ENCODE results near the gene SRM. TPM values are rescaled to one million over a fixed set of nuclear protein-coding genes. Genes with fewer than 3 reads are reported as not detected.
"Not testable (repeated sequence)": the region's sequence is repeated elsewhere in the genome, so short reads cannot be mapped to it uniquely, and the experiment has no call there.

SRM gene
- polyA plus RNA-seq (ENCODE audit: insufficient read length): 71.9 TPM

DNA sequence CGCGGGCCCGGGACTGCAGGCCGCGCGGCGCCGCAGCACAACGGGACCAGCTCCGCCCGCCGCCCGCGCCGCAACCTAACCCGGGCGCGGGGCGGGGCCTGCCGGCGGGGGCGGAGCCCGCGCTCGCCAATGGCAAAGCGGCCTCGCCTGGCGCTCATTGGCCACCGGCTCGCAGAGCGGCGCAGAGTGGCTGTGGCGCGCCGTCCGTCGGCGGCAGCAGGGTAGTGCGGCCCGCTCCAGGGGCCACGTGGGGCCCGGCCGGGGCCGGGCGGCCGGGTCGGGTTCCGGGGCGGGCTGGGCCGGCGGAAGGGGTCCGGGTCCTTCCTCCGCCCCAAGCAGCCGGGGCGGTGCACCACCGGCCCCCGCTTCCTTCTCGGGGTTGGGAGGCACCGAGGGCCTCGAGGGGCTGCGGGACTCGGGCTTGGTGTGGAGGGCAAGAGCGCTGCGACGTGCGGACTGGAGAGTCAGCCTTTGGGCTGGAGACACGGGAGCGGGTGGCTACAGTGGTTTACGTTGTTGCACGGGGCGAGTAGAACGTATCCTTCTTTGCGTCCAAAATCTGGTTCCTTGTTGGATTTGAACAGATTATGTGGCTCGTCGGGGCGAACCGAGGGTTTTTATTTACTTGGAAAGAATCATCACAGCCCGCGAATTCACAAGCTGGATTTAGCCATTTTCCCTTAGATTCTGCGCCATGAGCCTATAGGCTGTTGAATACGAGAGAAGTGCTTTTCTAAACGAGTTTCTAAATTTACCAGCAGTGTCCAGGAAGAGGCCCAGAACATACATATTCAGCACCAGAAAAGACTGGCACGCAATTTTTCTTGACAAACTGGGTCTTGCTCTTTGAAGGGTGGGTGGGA is at the start of gene SRM:
SRM (minus strand) TSS at position 51 of the 863 bp plus-strand sequence. CDS start 75 bp downstream, outside the sequence.
- DNase-seq: peak; percentile 95

DNA sequence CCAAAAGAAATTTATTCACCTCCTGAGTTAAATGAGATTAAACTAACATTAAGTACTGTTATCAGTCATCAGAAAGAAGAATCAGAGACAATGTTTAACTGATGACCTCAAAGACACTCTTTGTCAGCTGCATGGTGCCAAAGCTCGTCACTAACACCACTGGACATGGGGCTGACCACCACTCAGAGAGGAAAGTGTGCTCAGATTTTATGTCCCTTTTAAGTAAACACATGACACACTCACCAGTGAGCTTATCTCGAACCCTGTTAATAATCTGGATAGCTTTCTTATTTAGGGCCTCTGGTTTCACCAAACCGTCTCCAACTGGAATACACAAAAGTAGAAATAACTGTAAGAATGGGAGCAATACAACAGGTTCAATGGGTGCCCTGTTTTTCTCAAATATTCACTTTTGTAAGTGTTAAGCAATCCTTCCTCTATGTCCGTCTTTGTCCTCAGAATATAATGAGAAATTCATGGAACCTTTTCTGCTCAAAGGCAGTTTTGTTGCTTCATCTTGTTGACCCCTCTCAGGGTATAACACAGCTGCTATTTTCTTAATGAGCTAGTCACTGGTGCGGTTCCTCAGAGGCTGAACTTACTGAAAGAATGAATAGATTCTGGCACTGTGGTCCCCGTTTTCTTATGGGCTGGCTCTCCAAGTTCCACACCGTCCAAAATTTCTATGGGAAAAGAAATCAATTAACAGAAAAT is 49.4 kb upstream of the SRM start:
- no peak for DNase-seq

DNA sequence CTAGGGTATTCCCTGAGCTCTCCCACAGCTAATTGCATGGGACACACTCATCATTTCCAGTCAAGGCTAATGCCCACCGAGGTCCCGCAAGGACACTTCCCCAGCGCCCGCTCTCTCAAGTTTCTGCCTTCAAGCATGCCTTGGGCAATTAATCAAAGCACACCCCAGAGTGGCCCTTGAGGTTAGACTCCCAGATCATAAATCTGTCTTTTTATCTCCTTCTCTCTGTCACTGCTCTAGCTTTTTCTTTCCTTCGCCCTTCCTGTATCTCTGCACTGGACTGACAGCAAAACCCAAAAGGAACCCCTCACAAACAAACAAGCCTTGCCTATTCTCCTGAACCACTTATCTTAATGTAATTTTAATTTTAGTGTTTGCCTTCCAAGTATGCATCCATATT is 47.8 kb upstream of the SRM start:
- DNase-seq: no peak

DNA sequence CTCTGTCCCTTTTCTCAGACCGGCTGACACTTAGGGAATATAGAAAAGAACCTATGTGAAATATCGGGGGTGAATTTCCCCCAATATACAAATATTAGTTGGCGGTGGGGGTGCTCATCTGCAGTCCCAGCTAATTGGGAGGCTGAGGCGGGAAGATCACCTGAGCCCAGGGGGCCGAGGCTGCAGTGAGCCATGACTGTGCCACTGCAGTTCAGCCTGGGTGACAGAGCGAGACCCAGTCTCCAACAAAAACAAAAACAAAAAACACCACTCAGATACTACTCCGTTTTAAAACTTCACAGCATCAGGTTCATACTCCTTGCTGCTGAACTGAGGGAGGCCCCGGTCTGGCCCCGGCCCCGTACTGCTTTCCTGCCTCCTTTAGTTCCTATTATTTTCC is 45.8 kb upstream of the SRM start:
- no peak for DNase-seq

DNA sequence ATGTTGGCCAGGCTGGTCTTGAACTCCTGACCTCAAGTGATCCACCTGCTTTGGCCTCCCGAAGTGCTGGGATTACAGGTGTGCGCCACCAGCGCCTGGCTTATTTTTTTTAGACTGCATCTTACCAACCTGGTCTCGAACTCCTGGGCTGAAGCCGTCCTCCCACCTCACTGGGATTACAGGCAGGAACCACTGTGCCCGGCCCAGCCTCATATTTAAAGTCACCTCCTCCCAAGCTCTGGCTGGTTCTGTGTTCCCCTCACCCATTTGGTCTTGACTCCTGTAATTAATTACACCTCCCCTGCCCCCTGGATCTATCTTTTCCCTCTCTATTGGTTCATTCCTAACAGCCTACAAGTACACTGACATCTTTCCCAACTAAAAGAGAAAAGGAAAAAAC is 41.5 kb upstream of the SRM start:
- DNase-seq: no peak

DNA sequence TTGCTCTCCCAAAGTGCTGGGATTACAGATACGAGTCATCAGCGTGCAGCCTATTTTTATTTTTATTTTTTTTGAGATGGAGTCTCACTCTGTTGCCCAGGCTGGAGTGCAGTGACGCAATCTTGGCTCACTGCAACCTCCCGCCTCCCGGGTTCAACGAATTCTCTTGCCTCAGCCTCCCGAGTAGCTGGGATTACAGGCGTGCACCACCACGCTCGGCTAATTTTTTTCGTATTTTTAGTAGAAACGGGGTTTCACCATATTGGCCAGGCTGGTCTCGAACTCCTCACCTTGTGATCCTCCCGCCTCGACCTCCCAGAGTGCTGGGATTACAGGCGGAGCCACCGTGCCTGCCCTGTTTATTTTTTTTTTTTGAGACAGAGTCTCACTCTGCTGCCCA is 41.0 kb upstream of the SRM start:
- DNase-seq: not testable (repeated sequence)

DNA sequence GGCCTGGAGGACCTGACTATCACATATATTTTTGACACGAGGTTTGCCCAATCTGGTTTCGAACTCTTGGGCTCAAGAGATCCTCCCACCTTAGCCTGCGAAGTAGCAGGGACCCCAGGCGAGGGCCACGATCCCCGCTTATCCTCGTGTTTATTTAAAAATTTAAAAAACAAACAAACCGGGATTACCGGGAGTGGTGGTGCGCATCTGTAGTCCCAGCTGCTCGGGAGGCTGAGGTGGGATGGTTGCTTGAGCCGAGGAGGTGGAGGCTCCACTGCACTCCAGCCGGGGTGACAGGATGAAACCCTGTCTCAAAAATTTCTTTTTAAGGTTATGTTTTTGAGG is 40.3 kb upstream of the SRM start:
- no peak for DNase-seq

DNA sequence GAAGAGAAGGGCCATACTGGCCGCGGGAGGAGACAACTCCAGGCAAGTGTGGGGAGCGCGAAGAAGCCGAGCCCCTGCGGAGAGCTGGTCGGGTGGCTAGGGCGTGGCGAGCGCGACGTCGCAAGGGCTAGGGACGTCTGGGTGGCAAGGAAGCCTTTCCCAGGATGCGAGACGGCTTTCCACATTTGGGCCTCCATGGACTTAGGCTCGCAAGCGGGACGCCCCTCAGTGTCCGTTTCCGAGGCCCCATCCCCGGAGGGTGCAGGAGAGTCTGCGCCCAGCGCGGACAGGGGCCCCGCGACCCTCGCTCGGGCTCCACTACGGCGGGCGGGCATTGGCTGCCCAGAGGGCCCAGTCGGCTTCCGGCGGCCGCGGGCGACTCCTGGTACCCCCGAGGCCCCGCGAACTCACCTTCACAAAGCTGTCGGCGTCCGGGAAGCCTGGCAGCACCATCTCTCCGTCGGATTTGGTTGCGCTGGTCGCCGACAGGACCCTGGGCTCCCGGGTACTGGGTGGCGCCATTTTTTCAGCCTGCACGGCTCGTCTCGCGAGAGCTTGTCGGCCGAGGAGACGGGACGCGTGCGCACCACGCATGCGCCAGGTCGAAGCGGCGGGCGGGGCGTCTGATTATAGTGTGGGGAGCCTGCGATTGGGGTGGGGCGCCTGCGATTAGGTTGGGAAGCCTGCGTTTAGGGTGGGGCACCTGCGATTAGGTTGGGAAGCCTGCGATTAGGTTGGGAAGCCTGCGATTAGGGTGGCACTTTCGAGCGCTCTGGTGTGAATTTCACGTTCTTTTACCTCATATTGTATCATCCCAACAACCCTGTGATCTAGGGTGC is 39.7 kb upstream of the SRM start, which contains the start of gene EXOSC10:
EXOSC10 (minus strand) TSS at position 560 of the 839 bp plus-strand sequence; CDS start at position 522, 38 bp downstream.
- peak; percentile 92 for DNase-seq

DNA sequence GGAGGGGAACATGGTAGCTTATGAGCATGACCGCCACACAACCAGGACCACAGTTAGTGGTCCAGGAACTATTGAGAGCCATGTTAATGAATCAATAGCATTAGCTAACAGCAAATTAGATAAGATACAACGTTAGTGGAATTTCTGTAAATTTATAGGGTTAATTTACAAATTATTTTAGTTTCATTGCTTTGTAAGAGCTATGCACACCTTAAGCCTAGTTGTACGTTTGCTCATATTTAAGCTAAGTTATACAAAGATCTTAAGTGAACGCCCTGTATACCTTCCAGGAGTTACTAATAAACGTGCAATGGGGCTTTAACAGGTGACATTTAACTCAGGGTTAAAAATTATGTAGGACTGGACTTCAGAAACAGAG is 39.1 kb upstream of the SRM start:
- no peak for DNase-seq

DNA sequence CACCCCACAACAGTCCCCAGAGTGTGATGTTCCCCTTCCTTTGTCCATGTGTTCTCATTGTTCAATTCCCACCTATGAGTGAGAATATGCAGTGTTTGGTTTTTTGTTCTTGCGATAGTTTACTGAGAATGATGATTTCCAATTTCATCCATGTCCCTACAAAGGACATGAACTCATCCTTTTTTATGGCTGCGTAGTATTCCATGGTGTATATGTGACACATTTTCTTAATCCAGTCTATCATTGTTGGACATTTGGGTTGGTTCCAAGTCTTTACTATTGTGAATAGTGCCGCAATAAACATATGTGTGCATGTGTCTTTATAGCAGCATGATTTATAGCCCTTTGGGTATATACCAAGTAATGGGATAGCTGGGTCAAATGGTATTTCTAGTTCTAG is 24.0 kb upstream of the SRM start:
- not testable (repeated sequence) for DNase-seq

DNA sequence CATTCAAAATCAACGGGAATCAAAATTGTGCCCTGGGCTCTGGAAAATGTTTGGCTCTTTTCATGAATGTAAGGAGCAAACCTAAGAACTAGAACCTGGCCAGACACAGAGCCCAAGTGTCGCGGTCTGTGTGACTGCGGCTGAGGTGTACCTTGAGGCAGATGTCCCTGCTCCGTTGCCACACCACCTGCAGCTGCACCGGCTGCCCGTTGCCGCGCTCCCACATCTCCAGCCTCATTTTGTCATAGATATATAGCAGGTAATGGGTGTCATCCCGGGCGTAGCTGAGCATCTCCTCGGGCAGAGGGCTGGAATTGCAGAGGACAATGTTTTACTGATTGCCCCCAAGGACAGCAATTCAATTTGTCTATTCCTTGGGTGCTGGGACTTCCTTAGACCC is 21.1 kb upstream of the SRM start:
- no peak for DNase-seq

DNA sequence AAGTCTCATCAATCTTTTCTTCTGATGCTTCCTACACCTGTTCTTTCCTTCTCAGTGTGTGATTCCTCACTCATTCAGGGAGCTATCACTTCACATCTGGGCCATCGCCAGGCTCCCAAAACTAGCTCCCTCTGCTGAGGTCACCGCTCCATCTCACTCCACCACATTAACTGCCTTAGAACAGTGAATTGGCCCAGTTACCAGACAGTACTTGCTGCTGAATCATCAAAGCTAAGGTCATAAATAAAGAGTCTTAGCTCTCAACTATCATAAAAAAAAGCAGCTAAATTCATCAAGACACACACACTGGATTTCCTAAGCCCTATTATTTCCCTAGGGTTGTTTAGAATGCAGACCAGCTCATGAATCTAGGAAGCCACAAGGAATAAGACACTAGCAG is 18.8 kb upstream of the SRM start:
- DNase-seq: no peak

DNA sequence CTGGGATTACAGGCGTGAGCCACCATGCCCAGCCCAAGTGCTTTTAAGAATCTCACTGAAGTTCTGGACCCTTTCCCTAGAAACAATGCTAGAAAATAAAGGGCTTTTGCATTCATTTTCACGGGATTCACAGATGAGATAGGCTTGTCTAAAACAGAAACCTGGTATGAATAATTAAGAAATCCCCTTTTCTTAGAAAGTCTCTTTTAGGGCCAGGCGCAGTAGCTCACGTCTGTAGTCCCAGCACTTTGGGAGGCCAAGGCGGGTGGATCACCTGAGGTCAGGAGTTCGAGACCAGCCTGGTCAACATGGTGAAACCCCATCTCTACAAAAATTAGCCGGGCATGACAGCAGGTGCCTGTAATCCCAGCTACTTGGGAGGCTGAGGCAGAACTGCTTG is 13.6 kb upstream of the SRM start:
- DNase-seq: not testable (repeated sequence)

DNA sequence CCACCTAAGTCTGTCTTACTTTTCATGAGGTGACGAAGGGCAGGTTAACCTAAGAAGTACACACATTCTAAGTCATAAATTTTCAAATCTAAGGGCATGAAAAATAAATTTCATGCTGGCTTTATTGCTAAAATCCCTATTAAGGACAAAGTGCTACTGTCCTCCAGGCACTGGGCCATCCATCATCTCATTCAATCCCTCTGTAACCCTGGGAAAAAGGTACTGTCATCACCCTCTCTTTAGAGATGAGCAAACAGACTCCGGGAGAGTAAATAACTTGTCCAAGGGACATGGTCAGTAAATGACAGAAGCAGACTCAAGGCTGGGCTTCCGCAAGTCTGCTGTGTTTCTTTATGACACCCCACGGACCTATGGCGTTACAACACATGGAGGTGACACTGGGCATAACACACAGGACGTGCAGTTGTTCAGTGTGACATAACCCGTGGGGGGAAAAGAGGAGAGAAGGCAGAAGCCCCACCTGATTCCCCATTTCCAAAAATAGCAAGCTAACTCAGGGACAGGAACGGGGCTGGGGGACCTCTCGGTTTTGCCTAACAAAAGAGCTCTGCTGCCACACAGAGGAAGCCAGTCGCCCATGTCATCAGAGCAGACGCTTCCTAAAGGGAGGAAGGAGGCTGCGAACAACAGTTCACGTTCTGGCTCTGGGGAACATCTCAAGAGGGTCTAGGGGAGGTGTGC is 12.5 kb upstream of the SRM start:
- DNase-seq: no peak

DNA sequence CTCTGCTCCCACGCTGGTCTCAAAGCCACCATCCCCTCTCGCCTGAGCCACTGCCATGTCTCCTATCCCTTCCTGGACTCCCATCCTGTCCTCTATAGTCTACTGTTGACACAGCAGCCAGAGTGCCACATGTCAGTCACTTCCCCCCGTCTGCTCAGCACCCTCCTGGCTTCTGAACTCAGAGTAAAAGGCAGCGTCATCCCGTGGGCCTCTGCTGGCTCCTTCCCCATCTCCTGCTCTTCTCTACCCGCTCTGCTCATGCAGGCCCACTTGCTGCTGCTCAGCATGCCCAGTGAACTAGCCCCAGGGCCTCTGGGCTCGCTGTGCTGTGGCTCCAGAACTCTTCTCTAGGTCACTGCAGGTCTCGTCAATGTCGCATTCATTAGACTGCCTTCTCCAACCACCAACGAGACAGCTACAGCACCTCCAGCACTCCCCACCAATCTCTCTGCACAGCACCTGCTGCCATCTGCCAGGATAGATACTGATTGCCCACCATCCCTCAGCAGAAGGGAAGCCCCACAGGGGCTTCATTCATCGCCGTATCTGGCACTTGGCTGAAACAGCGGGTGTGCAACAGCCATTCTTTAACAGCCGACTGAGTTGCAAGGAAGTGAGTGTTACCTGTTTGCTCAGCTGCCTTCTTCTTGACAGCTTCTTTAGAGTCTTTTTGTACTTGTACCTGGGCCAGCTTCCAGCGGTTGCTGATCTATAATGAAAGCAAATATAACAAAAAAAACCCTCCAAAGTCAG is 11.8 kb upstream of the SRM start:
- DNase-seq: no peak

DNA sequence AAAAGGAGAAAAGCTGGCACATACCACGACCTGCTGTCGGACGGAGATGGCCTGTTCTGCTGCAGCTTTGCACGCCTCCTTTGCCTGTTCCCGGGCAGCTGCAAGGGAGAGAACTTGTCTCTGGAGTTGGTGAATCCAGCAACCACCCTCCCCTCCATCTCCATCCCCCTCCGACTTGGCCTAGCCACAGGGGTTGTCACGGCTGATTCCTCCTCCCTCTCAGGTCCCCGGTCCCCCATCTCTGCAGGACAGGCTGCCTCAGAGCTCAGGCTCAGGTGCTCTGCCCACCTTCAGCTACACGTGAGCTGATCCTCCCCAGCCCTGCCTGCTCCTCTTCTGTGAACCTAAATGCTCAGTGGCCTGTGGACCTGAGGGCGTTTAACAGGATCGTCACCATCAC is 11.1 kb upstream of the SRM start:
- DNase-seq: no peak

DNA sequence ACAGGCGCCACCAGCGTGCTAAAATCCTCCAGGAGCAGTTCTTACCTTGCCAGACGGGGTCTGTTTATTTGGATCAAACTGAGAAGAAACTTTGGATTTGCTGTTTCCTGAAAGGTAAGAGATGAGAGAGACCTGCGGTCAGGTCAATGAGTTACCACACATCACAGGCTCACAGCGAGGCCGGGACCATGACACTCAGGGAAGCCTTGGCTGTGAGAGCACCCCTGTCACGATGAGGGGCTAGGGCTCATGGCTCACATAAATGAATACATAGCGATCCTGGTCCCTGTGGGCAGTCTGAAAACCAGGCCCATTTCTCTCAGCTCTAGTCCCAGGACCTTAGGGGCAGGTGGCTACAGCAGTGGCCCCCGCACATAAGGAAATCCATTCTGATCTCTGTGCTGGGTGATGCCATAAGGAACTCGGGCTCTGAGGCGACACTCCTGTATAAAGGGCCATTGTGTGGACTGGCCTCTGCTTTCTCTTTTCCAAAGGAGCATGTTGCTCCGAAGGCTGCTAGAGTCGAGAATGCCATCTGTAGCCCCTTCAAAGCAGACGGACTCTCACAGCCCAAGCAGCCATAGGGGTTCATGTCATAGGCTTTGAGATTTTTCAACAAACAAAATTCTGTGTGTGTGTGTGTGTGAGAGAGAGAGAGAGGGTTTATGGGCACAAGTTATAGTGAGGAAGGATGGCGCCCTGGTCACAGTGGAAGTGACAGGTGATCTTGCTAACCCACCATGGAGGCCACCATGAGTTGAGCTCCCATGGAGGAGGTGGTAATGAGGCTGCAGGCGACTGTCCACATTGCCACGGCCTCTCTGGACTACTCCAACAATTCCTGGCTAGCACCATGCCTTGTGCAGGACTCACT is 9.0 kb upstream of the SRM start:
- DNase-seq: no peak

DNA sequence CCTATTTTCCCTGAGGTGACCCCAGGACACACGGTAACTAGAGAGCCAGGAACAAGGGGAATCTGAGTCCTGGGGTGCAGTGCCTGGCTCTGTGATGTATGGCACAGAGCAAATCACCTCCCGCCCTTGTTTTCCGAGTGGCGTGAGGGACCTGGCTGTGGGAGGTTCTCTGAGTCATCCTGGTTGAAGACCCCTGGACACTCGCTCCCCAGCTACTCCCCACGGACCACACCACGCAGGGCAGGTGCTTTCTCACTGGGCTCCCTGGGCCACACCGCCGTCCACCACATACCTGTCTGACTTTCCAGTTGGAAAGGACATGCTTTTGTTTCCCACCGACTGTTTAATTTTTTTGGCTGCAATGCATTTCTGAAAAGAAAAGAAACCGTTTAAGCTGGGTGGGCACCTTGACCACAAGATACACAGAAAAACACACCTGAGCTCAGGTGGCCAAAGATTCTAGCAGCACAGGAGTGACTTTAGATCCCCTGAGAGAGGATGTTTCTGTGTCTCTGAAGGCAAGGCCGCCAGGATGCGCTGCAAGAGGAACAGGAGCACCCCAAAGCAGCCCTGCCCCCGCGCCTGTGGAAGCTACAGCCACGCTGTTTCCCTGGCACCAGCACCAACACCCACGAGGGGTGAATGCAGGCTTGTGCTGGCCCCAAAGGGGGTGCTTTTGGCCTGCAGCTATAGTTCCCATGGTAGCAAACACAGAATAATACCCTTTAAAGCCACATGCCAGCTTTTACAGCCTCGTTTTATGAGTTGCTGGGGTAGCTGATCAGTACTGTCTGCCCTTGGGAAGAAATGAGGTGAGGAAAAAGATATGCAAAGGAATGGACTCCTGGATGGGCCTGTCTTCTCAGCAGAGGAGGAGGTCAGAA is 8.1 kb upstream of the SRM start:
- DNase-seq: no peak

DNA sequence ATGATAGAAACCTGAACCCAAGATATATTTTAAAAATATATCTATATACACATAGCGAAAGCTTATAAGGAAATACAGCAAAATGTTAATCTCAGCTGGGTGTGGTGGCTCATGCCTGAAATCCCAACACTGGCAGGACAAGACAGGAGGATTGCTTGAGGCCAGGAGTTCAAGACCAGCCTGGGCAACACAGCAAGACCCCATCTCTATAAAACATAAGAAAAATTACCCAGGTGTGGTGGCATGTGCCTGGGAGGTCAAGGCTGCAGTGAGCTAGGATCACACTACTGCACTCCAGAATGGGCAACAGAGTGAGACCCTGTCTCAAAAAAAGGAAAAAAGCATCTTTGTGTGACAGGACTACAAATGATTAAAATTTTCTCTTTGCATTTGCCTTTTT is 6.0 kb upstream of the SRM start:
- no peak for DNase-seq

DNA sequence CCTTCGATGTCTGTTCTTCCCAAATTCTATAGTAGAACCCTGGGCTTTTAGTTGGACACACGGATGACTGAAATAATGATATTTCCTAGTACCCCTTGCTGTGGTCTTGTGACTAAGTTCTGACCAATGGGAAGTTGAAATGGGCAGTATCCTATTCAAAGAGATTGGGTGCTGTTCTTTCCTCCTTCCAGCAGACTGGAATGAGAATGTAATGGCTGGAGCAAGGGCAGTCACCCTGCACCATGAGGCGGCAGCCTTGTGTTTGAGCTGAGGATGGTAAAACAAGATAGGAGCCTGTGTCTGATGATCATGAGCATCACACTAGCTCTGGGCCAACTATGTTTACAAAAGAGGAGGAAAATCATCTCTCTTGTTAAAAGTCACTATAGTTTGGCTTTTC is 5.1 kb upstream of the SRM start:
- DNase-seq: no peak
